Activated T-helper 9 cell treated with anti-CD3 and anti-CD28 coated beads, Interleukin-2, amount 50 U/mL, for 16 hours (primary cell): ENCODE results near the gene SERHL2.
"Not testable (repeated sequence)": the region's sequence is repeated elsewhere in the genome, so short reads cannot be mapped to it uniquely, and the experiment has no call there.

Experiments used
- DNase-seq: peaks from one replicate; pipeline ENCODE4 v3.0.0-alpha.2; 2020; ENCODE audit warnings: low read depth

The SERHL2 gene, protein sequence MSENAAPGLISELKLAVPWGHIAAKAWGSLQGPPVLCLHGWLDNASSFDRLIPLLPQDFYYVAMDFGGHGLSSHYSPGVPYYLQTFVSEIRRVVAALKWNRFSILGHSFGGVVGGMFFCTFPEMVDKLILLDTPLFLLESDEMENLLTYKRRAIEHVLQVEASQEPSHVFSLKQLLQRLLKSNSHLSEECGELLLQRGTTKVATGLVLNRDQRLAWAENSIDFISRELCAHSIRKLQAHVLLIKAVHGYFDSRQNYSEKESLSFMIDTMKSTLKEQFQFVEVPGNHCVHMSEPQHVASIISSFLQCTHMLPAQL

DNA sequence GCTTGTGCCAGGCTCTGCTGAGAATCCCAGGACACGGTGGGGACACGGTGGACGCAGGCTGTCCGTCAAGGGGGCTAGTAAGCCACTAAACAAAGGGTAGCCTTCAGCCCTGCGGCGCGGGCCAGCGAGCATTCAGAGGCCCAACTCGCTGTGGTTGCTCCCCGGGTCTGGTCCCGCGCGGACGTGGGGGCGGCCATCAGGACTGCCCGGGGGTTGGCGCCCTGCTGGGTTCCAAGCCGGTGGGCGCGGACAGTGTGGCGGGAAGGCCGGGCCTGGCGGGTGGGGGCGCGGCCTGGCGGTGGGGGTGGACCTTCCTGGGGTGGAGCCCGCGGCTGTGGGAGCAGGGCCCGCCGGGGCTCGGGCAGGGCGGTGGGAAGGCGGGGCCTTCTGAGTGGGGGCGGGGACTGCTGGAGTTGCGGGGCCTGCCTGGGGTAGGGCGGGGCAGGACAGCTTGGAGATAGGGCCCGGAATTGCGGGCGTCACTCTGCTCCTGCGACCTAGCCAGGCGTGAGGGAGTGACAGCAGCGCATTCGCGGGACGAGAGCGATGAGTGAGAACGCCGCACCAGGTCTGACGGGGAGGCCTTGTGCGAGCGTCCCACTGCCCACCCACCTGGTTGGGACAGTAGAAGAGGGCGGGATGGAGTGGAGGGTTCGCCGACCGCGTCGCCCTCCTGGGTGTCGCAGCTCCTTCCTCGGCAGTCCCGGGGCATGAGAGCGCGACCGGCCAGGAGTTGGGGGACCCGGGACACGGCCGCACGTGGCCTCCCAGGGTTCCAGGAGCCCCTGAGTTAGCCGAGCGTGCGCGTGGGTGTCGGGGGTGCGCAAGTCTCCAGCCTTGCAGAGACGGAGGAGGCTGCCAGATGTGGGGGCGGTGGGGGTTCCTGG is at the start of gene SERHL2:
Gene SERHL2 (plus strand): TSS at position 482 of the 887 bp plus-strand sequence. CDS start 65 bp downstream, at position 547.
- DNase-seq = peak; percentile 70

DNA sequence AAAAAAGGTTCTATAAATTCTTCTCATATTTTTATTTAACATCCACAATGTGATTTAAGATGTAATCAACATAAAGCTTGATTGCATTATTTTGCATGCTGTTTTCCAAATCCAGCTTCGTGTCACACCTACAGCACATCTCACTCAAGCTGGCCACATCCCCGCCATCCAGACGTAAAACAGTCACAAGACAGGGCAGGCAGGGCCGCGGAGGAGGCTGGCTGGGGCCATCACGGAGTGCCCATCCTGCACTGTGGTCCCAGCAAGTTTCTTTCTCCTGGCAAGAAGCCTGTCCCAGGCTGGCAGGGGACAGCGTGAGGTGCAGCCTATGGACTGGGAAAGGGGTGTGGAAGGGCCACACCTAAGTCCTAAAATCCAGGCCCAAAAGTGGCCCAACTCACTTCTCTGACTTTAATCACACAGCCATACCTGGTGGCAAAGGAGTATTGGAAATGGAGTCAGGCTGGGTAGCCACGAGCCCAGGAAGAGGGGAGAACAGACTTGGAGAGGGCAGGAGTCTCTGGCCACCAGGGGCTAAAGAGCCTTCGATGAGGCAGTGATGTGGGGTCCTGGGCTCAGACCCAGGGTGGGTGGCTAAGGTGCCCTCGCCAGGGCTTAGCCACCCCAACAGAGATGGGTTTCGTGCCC is 45.3 kb upstream of the SERHL2 start:
- not testable (repeated sequence) for DNase-seq

DNA sequence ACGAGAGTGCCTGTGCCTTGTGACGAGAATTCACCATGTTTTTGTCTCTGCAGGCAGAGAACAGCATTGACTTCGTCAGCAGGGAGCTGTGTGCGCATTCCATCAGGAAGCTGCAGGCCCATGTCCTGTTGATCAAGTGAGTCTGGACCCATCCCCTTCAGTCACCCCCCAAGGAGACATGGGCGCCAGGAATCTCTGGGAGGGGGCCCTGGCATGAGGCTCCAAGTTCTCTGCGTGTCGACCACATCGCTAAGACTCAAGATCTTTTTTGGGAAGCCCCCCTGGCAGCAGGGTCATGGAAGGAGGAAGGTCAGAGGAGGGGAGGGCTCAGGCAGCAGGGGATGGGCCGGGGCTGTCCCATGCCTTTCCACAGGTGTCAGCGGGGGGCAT is 44.8 kb upstream of the SERHL2 start:
- not testable (repeated sequence) for DNase-seq

DNA sequence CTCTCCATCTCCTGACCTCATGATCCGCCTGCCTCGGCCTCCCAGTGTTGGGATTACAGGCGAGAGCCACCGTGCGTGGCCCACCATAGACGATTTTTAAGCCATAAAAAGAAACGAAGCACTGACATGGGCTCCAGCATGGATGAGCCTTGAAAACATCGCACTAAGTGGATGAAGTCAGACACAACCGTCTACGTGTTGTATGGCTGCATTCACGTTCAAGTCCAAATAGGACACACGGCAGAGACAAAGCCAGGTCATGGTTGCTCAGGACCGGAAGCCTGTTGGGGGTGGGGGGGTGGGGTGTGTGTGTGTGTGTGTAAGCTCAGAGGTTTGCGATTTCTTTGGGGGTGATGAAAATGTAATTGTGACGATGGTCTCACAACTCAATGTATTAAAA is 44.2 kb upstream of the SERHL2 start:
- DNase-seq = no peak

DNA sequence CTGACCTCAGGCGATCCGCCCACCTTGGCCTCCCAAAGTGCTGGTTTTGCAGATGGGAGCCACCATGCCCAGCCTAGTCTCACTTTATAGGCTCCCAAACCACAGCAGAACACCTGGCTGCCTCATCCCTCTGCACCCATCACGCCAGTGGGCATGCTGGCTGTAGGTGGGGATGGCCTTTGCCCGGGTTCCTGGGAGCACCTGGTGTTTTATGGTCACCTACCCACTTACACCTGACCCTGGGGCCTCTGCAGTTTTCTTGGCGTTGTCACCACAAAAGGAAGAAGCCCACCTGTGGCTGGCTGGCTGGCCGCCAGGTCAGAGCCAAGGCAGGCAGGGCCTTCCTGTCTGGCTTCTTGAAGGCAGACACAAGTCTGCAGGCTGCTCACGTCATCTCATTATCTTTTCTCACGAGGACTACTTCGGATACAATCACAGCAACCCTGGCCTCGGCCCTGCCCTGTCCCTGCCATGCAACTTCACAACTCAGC is 42.3 kb upstream of the SERHL2 start:
- DNase-seq = no peak

DNA sequence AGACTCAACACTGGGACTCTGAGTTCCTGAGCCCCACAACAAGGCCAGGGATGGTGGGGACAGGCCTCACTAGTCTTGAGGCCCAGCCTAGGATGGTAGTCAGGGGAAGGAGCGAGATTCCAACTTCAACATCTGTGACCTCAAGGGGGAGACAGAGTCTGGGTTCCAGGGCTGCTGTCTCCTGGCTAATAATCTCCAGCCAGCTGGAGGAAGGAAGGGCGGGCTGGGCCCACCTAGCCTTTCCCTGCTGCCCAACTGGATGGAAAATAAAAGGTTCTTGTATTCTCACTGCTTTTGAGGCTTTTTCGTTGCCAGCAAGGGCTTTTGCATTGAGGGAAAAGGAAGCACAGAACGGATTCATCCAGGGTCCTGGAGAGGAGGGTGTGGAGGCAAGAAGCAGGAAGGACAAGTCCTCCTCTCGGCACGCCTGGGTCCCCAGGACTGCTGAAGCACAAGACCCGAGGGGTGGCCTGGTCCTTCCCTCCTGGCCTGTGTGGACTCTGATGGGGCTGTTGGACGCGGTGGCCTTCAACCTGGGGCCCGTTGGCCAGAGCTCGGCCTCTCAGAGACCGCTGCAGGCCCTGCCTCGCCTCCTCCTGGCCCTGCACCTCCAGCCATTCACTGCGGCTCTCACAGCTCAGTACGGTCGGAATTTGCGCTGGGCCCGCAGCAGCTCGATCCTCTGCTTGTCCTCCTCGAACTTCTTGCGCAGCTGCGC is 41.3 kb upstream of the SERHL2 start:
- DNase-seq = not testable (repeated sequence)

DNA sequence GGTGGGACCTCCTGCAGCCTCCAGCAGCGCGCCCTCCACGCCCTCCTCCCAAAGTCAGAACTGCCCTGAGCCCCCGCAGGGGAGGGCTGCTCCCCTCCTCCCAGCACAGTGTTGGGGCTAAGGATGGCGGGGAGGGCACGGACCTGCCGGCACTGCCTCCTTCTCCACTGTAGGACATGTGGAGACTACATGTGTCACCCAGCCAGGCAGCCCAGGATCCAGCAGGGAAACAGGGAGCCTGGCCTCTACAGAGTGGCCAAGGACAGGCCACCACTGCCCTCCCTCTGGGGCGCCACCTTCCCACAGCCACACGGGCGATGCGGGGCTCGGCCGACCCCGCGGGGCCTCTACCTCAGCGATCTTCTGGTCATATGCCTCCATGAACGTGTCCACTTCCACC is 39.4 kb upstream of the SERHL2 start:
- not testable (repeated sequence) for DNase-seq

DNA sequence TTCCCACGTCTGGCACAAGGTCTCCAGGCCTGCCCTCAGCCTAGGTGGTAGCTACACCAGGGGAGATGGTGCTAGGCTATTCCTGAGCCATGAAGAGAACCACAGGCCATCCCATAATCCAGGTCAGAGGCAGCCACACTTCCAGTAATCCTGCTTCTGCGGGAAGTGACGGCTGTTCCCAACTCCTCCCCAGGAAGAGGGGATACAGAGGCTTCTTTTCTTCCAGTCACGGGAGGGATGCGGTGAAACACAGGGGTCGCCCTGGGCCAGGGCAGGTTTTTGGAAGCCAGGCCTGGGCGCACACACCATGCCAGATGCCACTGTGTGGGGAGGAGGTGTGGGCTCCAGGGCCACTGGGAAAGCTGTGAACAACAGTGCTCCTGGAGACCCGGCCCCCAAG is 38.5 kb upstream of the SERHL2 start:
- DNase-seq = not testable (repeated sequence)

DNA sequence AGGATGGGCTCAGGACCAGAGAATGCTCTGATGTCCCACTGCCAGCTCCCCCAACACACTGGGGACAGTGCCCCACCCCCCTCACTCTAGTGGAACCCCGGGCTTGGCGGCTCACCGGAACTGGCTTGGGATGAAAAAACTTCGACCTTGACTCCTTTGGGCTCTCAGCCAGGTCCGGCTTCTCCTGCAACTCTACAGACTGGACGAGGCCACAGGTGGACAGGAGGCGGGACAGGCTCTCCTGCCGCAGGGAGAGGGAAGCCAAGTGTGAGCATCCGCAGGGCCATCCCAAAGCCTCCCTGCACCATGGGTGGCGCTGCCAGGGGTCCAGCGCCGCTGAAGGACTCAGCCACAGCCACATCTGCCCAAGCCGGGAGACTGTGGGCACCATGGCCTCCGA is 37.9 kb upstream of the SERHL2 start:
- no peak for DNase-seq

DNA sequence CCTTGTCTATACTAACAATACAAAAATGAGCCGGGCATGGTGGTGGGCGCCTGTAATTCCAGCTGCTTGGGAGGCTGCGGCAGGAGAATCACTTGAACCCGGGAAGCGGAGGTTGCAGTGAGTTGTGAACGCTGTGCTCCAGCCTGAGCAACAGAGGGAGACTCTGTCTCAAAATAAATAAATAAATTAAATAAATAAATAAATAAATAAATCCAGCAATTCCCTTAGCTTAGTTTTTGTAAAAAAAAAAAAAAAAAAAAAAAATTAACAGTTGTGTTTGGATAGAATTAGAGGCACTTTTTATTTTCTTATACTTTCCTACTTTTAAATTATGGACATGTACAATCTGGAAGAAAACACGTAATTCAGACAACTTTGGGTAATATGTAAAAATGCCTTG is 36.7 kb upstream of the SERHL2 start:
- DNase-seq = not testable (repeated sequence)

DNA sequence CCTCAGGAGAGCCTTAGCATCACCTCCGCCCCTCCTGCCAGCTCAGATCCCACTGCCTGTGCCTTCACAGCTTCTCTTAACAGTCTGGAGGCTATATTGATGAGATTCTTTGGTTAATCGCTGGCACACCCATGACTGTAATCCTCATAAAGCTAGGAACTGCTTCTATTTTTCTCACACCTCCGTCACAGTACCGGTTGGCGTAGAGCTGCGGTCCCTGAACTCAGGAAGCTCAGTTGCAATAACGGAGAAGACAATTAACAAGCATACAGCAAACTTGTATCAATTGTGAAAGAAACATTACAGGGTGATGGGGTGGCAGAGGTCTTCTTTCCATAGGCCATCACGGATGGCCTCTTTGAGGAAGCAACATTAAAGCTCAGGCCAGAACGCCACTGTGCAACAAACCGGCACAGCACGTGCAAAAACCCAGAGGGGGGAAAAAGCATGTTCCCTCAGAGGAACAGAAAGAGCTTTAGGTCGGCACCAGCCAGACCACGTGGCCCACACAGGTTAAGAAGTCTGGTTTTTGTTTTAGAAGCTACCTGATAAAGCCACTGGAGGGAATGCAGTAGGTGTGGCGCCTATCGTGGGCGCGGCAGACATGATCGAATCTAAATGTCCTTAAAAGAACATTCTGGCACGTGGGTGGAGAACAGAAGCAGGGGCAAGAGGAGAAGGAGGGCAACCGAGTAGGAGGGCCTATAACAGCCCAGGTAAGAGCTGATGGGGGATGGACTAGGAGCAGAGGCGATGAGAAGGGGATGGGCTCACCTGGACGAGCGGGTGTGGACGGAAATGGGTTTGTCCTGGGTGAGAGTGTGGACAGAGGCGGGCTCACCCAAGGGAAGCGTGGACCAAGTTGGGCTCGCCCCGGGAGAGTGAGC is 34.9 kb upstream of the SERHL2 start:
- DNase-seq = not testable (repeated sequence)

DNA sequence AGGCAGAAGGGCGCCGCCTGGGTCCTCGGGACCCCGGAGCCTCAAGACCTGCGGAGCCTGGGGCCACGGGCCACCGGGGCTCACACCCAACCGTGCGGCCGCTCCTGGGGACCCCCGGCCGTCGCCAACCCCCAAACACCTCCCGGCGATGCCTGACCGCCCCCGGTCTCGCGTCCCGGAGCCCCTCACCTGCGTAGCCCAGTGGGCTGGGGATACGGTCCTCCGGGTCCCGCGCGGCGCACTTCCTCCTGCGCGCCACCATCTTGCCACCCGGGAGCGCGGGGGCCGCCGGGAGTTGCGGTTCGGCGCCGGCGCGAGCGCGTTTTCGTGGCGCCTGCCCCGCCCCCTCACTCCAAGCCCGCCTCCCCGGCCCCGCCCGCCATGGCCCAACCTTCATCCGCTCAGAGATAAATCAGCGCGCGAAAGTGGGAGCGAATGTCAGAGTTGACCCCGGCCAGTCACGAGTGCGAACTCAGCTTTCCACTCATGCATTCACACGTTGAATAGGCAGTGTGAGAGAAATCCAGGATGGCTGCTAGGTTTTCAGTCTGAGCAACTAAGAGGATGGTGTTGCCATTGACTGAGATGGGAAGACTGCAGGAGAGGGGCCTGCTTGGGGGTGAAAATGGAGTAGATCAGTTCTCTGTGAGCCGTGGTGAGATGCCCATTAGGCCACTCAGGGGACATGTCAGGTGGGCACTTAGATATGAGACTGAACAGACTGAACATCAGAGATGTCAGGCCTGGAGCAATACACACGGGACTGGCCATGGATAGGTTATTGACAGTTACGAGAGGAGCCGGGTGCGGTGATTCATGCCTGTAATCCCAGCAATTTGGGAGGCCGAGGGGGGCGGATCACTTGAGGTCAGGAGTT is 34.0 kb upstream of the SERHL2 start, which contains the start of gene RRP7A:
Gene RRP7A (minus strand): TSS at position 272 of the 877 bp plus-strand sequence. CDS start 10 bp downstream, at position 262.
- peak; percentile 77 for DNase-seq

DNA sequence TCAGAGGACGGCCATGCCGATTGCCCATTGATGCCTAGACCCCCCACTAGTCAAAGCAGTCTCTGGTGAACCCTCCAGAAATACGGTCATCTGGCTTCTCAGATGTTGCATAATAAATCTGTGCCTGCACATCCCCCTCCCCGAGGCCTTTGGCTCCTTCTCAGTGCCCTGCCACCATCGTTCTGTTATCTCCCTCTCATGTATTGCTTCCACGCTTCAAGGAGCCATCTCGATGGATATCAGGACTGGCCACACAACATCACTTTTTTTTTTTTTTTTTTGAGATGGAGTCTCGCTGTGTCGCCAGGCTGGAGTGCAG is 32.6 kb upstream of the SERHL2 start:
- DNase-seq = no peak

DNA sequence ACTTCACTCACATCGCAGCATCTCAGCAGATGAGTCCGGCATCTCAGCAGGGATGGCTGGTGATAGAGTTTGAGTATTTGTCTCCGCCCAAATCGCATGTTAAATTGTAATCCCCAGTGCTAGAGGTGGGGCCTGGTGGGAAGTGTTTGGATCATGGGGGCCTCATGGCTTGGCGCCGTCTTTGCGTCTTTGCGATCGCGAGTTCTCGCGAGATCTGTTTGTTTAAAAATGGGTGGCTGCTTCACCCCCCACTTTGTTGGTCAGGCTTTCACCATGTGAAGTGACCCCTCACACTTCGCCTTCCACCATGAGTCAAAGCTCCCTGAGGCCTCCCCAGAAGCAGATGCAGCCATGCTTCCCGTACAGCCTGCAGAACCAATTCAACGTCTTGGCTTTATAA is 31.2 kb upstream of the SERHL2 start:
- DNase-seq = no peak

DNA sequence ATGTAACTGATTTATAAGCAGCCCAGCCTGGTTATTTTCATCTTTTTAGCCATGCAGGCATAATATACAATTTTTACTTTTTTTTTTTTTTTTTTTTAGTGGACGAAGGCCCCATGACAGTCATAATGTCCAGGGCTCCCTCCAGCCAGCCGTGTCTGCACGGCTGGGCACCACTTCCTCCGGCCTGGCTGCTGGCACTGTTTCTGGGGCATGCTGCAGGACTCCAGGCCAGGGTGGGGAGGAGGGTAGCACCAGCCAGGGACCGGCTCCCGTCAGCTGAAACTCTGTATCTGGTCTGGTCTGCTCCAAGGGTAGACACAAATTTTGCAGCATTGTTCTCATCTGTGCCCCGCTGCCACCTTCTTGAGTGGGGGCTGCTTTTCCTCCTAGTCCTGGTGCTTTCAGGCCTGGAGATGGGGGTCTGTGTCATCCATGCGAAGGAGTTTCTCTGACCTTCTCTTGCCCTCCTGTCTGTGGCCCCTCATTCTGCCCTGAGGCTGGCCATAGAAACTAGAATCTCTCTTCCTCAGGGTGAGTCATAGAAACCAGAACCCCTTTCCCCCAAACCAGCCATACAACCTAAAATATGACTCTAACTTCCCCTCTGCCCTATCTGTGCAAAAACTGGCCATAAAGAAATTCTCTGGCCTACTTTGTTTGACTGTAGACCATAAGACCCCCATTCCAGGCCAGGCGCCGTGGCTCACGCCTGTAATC is 25.0 kb upstream of the SERHL2 start:
- no peak for DNase-seq

DNA sequence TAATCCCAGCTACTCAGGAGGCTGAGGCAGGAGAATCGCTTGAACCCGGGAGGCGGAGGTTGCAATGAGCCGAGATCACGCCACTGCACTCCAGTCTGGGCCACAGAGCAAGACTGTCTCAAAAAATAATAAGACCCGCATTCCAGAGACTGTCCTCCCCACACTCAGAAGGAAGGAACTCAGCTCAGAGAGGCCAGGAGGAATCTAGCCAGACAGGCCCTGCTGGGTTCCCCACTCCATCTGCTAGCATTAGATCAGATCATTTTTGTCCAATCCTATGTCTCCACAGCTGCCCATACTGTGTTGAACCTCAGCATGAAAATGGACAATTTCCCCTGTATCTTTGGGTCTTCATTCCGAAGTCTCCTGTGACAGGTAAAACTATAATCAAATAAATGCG is 24.3 kb upstream of the SERHL2 start:
- not testable (repeated sequence) for DNase-seq

DNA sequence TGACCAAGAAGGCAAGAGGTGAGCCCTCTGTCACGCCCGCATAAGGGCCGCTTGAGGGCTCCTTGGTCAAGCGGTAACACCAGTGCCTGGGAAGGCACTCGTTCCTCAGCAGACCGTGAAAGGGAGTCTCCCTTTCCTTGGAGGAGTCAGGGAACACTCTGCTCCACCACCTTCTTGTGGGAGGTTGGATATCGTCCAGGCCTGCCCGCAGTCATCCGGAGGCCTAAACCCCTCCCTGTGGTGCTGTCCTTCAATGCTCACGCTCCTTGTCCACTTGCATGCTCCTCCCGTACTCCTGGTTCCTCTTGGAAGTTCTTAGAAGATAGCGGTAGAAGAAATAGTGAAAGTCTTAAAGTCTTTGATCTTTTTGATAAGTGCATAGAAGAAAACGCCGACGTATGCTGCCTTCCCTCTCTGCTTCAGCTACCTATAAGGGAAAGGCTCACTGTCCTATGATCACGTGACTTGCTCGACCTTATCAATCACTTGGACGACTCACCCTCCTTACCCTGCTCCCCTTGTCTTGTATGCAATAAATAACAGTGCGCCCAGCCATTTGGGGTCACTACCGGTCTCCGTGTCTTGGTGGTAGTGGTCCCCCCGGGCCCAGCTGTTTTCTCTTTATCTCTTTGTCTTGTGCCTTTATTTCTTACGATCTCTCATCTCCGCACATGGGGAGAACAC is 22.2 kb upstream of the SERHL2 start:
- DNase-seq = not testable (repeated sequence)

DNA sequence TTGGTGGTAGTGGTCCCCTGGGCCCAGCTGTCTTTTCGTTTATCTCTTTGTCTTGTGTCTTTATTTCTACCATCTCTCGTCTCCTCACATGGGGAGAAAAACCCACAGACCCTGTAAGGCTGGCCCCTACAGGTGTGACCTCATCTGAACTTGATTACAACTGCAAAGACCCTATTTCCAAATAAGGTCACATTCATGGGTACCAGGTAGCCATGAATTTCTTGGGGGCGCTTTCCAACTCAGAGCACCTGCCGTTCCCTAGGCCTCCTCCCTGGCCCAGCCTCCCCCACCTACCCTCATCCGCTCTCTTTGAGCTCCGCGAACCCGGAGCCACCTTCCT is 20.1 kb upstream of the SERHL2 start:
- DNase-seq = no peak
